ENCODE data around the gene UPF1. TPM values are rescaled to one million over a fixed set of nuclear protein-coding genes. Genes with fewer than 3 reads are reported as not detected.
"Not testable (repeated sequence)": the region's sequence is repeated elsewhere in the genome, so short reads cannot be mapped to it uniquely, and the experiment has no call there.

UPF1 gene
- polyA plus RNA-seq, 4 donors = 44.6 to 70.4 (median 62.0) TPM

DNA sequence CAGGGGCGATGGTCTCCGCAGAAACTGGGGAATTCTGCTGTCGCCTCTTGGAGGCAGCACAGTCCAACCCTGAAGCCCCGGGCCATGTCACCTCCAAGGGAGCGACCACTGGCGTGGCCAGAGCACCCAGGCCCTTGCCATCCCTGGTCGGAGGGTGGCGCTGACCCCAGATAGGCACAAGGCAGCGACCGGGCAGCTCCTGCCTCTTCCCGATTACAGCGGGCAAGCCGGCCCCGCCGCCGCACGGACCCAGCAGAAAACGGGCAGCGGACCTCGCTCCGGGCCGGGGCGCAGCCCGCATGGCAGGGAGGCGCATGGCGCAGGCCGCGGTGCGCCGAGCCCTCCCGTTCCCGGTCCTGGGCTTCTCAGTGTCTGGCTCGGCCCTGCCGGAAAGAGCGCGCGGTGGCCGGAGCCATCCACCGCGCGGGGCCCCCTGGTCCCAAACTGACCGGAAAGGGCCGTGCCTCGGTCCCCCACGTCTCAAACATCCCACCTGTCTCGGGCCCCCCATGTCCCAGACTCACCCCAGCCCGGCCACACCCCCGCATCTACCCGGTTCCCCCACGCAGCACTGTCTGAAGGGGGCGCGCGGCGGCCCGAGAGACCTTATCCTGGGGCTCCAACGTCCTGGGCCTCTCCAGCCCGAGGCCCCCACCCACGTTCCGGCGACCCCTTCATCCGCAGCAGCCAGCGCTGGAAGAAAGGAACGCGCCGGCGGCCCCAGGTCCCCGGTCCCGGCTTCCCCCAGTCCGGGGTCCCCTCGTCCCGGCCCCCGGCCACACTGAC, 63.5 kb downstream of the UPF1 start:
- DNase-seq (ENCODE audit: low read depth in 4 of 4, low spot score in 2 of 4) = peak in 1 of 4 donors; percentile 39

DNA sequence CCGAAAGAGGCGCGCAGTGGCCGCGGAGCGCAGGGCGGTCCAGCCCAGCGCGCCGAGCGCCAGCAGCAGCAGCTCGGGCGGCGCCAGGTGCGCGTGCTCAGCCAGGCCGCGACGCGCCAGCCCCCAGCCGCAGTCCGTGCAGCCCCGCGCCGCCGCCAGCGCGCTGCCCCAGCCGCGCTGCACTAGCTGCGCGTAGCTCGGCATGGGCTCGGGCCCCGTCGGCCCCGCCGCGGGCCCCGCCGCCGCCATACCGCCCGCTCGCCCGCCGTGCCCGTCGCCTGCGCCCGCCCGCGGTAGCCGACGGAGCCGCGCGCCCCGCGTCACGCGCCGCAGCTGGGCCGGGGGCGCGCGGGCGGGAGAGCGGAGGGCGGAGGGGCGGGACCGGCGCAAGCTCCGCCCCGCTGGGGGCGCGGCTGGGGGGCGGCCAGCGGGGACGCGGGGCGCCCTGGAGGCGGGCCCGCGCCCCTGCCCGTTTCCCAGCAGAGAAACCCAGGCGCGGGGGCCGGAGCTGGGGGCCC, 64.1 kb downstream of the UPF1 start, which contains the start of gene CERS1:
TSS of gene CERS1 (minus strand) at position 335 of the 518 bp plus-strand sequence. CDS start at position 249, 86 bp downstream.
- no peak for DNase-seq (ENCODE audit: low read depth in 4 of 4, low spot score in 2 of 4)

DNA sequence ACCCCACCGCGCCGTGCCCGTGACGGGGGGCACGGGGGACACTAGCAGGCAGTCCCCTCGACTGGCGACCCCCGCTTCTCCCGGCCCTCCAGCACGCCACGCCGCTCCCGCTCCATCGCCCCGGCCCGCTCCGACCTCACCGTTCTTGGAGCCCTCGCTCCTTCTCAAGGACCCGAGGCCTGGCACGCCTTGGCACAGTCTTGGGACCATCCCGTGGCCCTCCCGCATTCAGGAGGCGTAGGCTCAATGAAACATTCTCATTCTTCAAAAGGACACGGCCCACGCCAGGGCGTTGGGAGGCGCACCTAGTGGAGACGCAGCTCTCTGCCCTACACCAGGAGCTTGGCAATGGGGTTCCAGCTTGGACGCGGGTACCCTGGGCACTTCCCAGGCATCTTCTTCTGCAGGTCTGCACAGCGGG, 64.7 kb downstream of the UPF1 start:
- no peak for DNase-seq (ENCODE audit: low read depth in 4 of 4, low spot score in 2 of 4)

DNA sequence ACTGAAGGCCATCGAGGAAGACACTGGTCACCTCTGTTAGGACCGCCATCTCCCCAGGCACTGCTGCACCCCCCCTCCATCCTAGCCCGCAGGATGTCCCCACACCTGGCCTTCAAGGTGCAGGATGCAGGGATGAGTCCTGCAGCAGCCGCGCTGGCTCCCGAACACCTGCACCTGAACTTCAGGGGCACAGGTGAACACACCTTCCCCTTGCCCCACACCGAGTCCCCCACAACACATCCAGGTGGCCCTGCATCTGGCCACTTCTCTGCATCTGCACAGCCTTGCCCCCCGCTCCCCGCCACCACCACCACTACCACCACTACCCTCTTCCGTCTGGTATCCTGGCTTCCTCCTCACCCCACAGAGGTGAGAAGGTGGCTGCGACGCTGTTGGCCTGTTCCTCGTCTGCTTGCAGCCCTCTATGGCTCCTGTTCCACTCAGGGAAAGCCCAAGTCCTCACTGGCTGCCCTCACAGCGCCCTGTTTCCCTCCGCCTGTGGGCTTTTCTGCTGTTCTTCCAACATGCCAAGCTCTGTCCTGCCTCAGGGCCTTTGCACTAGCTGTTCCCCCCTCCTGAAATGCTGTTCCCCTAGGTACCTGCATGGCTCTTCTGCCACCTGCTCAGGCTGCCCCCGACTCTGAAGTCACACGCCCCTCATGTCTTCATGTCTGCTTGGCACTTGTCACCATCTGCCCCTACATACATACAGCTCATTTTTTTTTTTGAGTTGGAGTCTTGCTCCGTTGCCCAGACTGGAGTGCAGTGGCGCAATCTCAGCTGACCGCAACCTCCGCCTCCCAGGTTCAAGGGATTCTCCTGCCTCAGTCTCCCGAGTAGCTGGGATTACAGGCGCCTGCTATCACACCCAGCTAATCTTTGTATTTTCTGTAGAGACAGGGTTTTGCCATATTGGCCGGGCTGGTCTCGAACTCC, 65.6 kb downstream of the UPF1 start:
- DNase-seq (ENCODE audit: low read depth in 4 of 4, low spot score in 2 of 4) = no peak

DNA sequence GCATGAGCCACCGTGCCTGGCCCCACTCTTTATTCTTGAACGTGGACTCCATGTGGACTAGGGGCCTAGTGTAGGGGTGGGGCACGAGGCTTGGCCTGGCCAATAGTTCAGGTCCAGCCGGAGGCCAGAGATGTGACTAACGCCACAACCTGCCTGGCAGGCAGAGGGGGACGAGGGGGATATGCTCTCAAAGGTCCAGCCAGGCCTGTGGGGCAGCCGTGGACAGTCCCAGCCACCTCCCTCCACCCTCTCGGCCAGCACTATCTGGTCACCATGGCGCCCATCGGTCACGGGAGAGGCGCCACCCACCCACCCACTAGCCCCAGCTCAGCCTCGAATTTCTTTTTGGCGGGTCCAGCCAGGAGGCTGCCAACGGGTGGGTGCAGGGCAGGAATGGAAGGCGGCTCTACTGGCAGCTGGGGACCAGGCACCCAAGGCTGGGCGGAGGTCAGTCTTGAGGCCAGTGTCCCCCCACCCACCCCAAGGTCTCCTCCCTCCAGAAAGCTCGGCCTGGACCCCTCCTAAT, 66.4 kb downstream of the UPF1 start:
- DNase-seq (ENCODE audit: low read depth in 4 of 4, low spot score in 2 of 4) = no peak

DNA sequence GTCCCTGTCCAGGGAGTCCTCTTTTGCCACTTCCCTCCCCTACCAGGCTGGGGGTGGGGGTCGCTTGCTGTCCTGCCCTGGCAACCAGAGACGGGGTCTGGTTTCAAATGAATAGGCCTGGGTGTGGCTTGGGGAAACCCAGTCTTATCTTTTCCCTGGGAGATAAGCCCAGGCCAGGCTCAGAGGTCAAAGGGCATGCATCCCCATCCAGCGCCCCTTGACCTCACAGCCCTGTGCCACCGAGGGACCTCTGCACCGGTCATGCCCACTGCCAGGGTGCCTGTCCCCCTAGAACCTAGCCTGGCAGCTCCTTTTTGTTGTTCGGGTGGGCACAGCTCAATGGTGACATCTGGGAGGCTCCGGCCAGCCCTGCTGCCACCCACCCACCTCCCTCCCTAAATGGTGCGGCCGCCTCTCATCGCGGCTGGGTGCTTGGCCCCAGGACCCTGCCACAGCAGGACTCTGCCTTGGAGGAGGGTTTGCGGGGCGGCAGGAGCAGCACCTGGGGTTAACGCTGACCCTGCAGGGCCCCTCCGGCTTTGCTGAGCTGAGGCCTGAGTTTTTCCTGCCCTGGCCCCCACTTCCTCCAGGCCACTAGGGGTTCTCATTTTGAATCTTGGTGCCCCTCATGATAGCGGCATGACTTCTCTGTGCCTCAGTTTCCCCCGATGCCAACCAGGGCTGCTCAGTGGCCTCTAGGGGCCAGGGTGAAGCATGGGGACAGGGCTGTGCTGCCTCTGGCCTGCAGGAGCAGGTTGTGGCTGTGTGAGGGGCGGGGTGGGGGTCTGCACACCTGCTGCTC, 67.0 kb downstream of the UPF1 start:
- no peak for DNase-seq (ENCODE audit: low read depth in 4 of 4, low spot score in 2 of 4)

DNA sequence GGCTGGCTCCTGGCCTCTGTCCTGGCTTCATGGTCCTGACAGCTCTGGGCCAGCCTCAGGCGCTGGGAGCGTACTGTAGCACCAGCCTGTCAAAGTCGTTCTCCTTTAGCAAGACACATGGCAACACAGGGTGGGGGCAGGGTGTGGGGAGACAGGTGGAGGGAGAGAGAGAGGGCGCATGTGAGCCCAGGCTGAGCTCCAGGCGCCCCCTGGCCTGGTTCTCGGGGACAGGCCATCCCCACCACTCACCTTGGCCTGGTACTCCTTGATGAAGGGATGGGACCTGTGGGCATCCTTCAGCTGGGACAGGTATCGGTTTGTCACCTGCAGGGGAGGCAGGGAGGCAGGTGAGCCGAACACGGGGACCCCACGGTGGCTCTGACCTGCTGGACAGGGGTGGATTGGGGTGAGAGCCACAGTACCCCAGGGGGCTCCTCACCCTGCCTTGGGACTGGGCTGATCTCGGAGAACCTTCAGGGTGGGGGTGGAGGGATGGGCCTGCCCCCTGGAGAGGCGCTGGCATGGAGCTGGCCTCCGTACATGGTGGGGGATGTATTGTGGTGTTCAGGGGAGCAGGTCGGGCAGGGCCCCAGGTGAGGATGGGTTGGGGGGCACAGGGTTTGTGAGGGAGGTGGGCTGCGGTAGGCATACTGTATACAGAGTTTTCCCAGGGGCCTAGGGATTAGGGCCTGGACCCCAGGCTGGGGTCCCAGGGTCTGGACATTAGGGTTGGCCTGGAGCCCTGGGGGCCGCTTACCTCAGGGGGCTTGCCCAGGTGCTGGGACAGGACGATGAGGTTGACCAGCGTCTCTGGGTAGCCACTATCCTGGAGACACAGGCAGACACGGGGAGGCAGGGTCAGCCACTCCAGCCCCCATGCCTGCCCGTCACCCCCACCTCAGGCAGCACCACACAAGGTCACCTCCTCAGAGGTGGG, 68.1 kb downstream of the UPF1 start:
- DNase-seq (ENCODE audit: low read depth in 4 of 4, low spot score in 2 of 4) = no peak

DNA sequence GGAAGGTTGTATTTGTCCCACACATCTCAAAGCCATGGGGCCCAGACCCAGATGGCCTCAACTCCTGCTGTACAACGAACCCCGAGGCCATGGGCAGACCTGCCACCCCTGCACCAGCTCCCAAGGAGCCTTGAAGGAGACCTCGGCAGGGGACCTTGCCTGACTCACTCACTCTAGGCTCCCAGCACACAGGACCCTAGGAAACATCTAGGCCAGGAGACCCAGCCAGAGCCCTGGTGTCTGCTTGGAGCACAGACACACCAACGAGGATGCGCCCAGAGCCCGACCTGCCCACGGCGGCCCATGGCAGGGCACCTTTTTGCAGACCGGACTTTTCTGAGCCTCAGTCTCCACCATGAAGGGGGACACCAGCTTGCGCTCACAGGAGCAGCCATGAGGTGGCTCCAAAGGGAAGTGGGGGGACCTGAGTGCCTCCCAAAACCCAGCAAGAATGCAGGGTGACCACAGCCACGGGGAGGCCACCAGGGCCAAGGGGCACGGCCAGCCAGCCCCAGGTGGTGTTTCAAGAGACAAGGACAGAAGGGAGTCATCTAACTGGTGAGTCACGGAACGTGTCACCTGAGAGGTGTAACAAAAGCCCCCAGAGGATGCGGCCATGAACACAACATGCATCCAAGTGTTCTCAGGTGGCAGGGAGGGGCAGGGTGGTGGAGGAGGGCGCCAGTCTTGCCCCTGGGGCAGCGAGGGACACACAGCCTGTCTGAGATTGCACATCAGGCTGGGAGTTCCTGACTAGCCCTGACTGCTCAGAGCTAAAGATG, 69.1 kb downstream of the UPF1 start:
- DNase-seq (ENCODE audit: low read depth in 4 of 4, low spot score in 2 of 4) = no peak

DNA sequence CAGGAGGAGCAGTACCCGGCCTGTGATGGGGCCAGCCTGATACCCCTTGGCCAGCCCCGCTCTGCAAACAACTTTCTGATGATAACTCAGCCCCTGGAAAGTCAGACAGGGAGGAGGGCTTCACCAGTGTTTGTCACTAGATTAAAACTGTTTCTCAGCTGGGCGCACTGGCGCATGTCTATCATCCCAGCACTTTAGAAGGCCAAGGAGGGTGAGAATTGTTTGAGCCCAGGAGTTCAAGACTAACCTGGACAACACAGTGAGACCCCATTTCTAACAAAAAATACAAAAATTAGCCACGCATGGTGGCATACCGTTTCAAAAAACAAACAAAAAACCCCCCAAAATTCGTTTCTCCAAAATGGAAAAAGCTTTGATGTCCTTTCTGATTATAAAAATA, 69.7 kb downstream of the UPF1 start:
- DNase-seq (ENCODE audit: low read depth in 4 of 4, low spot score in 2 of 4) = no peak

DNA sequence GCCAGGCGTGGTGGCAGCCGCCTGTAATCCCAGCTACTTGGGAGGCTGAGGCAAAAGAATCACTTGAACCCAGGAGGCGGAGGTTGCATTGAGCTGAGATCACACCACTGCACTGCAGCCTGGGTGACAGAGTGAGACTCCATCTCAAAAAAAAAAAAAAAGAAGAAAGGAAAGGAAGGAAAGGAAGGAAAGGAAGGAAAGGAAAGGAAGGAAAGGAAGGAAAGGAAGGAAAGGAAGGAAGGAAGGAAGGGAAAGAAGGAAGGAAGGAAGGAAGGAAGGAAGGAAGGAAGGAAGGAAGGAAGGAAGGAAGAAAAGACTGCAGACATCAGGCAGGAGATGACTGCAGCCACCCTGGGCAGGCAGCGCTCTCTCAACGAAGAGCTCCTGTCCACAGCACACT, 70.8 kb downstream of the UPF1 start:
- DNase-seq (ENCODE audit: low read depth in 4 of 4, low spot score in 2 of 4) = not testable (repeated sequence)

DNA sequence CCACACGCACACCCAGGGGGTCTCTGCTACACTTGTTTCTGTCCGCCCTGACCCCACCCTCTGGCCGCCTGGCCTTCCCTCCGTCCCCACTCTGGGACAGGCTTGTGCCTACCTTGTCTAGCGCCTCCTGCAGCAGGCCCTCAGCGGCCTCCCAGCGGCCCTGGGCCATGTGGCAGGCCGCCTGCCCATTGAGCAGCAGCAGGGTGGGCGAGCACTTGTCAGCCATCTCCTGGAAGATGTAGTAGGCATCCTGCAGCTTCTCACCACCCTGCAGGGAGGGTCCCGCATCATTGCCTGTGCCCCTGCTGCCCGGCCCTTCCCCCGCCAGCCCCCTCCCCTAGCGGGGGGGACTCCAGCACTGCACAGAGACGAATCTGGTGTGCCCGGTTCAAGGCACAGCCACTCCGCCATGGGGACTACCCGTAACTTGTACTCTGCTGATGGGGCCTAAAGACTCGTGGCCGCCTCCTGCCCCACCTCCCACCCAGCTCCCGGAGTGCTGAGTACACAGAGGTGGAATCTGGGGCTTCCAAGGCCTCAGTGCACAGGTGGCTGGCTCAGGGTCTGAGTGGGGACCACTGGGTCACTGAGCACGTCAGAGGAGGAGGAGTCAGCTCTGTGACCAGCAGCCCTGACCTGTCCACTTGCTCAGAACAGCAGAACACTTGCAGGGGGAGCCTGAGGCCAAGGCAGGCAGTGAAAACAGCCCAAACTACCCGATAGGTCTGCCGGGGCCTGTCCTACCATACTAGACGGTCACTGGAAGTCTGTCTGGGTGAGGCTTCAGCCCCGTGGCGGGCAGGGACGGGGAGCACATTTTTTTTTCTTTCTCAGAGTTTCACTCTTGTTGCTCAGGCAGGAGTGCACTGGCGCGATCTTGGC, 71.6 kb downstream of the UPF1 start:
- no peak for DNase-seq (ENCODE audit: low read depth in 4 of 4, low spot score in 2 of 4)

DNA sequence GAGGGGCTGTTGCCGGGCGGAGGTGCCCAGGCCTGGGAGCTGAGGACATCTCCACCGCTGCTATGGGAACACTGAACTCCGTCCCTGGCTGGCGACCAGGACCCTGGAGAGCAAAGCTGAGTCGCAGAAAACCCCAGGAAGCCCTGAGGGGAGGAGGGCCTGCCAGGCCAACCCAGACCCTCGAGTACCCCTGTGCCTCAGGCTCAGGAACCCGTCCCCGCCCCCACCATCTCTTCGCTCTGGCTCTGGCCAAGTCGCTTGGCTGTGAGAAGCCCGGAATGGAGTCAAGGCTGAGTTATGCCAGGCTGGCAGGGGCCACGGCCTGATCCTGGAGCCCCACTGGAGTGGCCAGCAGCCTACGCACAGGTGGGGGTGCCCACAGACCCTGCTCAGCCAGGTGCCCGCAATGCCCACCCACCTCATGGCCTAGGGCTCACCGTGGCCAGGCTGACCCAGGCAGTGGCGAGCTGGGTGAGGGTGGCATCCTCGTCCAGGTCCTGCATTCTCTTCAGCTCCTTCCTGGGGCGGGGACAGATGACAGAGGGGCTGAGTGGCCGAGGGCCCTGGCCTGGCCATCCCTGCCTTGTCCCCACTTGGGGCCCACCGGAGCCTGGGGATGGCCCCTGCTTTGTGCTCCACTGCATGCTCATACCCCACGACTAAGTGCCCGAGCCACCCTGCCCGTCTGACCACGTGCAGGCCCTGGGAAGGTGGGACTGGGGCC, 72.7 kb downstream of the UPF1 start:
- no peak for DNase-seq (ENCODE audit: low read depth in 4 of 4, low spot score in 2 of 4)

DNA sequence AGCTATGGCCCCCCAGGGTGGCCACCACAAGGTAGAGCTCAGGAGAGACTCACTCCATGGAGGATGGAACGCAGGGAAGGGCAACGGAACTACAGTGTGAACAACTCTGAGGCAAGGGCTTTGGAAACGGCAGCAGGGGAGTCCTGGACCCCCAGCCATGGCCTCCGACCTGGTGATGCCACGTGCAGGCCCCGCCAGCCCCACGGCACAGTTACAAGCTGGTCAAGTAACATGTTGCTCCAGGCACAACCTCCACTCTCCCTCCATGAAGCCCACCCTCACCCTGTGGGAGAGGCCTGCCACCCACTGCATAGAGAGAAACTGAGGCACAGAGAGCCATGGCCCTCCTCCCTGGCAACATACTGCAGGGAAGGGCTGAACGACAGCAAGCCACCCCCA, 73.3 kb downstream of the UPF1 start:
- DNase-seq (ENCODE audit: low read depth in 4 of 4, low spot score in 2 of 4) = no peak

DNA sequence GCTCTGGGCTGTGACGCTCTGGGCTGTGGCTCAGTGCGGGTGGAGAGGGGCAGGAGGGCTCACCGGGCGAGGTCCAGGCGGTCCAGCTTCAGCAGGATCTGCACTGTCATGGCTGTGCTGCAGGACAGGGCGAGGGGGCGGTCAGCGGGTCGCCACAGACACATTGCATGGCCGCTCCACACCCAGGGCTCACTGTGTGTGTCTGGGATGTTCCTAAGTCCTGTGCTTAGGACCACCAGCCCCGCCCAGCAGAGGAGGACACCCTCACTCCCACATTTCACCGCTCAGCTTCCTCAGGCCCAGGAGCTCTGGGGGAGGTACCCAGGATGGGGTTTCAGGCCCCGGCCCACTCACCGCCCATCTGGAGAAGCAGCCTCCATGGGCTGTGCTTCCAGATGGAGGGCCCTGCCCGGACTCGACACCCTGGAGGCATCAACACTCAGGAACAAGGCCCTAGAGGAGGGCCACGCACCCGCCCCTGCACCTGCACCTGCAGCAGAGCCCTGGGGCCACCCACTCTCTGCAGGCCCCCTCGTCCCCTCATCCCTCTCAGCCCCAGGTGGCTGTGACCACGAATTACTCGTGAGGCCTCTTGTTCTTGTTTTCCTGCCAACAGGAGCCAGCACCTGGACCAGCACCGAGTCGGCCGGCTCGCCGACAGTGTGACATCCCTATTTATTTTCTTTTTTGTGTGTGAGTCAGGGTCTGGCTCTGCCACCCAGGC, 73.9 kb downstream of the UPF1 start:
- peak in 1 of 4 donors; percentile 38 for DNase-seq (ENCODE audit: low read depth in 4 of 4, low spot score in 2 of 4)

DNA sequence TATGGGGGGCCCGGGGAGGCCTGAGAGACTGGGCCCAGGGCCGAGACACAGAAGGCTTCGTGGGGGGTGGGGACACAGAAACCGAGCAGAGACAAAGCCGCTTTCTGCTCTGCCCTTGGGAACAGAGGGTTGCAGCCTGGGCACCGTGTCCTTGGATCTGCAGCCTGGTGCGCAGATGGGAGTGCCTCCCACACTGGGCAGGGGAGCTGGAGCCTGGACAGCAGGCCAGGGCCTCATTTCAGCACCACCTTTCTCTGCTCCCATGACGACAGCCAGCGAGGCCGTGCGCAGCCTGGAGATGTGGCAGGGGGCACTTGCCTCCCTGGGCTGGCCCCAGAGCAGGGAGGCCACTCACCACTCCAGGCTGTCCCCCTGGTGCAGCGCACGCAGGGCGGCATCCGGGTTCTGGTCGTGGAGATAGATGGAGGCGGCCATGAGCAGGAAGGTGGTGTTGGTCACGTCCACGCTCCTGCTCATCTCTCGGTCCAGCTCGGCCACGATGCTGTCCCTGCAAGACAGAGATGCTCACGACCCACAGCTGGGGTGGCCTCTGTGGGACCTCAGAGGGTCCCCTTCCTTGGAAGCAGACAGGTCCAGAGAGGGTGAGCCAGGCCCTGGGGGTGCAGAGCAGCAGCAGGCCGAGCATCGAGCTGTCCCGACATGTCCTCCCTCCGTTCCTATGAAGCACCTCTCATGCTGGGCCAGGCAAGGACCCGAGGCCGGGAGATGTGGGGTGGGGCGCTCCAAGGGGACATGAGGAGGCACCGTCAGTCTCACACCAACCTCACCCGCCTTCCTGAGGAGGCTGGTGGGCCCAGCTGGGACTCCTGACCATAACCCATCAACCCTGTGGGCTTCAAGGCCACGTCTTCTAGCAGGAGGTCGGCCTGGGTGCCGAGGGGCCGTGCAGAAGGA, 75.1 kb downstream of the UPF1 start:
- DNase-seq (ENCODE audit: low read depth in 4 of 4, low spot score in 2 of 4) = no peak

All from left renal cortex interstitium (tissue), 4 donors.